PC-3 (cell line): ENCODE data around the gene RHOB.

Experiments used
- EZH2 ChIP-seq: fragments of 300-600 bp; sonication (generic); IDR thresholded peaks from one replicate; pipeline ENCODE4 v1.6.1; 2017; ENCODE audit warnings: antibody characterized with exemption, mild to moderate bottlenecking, low read length; ENCODE audit not compliant: unreplicated experiment
- EZH2phosphoT487 ChIP-seq: fragments of 300-600 bp; sonication (generic); IDR thresholded peaks from 2 replicates; pipeline ENCODE4 v1.6.1; 2018; ENCODE audit warnings: mild to moderate bottlenecking, antibody characterized with exemption, low read length, borderline replicate concordance
- TF ChIP-seq, protein P1 (sequence below): fragments of 300-600 bp; sonication (generic); conservative IDR thresholded peaks from 2 replicates; pipeline ENCODE4 v1.5.1; 2017; ENCODE audit warnings: antibody characterized with exemption, low read depth, mild to moderate bottlenecking, low read length

GRCh38 chr2:20423847-20424246 lies 23.0 kb upstream of the RHOB start:
- TF ChIP-seq, protein P1, sequence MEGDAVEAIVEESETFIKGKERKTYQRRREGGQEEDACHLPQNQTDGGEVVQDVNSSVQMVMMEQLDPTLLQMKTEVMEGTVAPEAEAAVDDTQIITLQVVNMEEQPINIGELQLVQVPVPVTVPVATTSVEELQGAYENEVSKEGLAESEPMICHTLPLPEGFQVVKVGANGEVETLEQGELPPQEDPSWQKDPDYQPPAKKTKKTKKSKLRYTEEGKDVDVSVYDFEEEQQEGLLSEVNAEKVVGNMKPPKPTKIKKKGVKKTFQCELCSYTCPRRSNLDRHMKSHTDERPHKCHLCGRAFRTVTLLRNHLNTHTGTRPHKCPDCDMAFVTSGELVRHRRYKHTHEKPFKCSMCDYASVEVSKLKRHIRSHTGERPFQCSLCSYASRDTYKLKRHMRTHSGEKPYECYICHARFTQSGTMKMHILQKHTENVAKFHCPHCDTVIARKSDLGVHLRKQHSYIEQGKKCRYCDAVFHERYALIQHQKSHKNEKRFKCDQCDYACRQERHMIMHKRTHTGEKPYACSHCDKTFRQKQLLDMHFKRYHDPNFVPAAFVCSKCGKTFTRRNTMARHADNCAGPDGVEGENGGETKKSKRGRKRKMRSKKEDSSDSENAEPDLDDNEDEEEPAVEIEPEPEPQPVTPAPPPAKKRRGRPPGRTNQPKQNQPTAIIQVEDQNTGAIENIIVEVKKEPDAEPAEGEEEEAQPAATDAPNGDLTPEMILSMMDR: no peak
- TF ChIP-seq EZH2 (no peak), EZH2phosphoT487 (no peak)
